K562 (cell line): ENCODE results near the gene XPNPEP1.
A peak's percentile ranks its signal among the peaks of the same experiment; 100 is the strongest.

ENCODE experiments used
- KLF1 ChIP-seq: fragments of 450-650 bp; IDR thresholded peaks from 2 replicates; pipeline ENCODE4 v1.6.1; 2016; ENCODE audit warnings: missing genetic modification characterization, missing compliant biosample characterization
- PHF8 ChIP-seq: fragments of 200-600 bp; sonication (generic); IDR thresholded peaks from 2 replicates; pipeline ENCODE4 v1.6.1; 2012; ENCODE audit warnings: mixed run types, mild to moderate bottlenecking, inconsistent platforms, low read length, moderate library complexity, borderline replicate concordance
- STAT5B ChIP-seq: fragments of 250-450 bp; sonication (Bioruptor Pico); IDR thresholded peaks from 2 replicates; pipeline ENCODE4 v1.8.0; 2021; ENCODE audit warnings: mild to moderate bottlenecking, inconsistent platforms
- YY1 ChIP-seq, 3 experiments: IDR thresholded peaks; 2 replicates each; pipeline ENCODE4 v1.6.1; 2011; ENCODE audit warnings: low read length in 2 of 3, mild to moderate bottlenecking in 2 of 3, moderate library complexity in 2 of 3, borderline replicate concordance in 1 of 3, control low read depth in 1 of 3, low read depth in 1 of 3; ENCODE audit not compliant: insufficient read depth in 3 of 3, insufficient replicate concordance in 2 of 3, control insufficient read depth in 1 of 3, insufficient read length in 1 of 3; ENCODE audit errors: extremely low read depth in 1 of 3
- ZBTB40 ChIP-seq, 2 experiments: fragments of 450-650 bp in 1 of 2; sonication (generic) in 1 of 2; formaldehyde crosslinking in 1 of 2; IDR thresholded peaks; 2 replicates each; pipeline versions ENCODE4 v1.7.1 to v1.9.0; 2016 to 2022; ENCODE audit warnings: inconsistent platforms in 1 of 2, mild to moderate bottlenecking in 1 of 2, missing genetic modification reagents in 1 of 2
- ZNF224 ChIP-seq: sonication (generic); formaldehyde crosslinking; IDR thresholded peaks from 2 replicates; pipeline ENCODE4 v1.8.0; 2022; ENCODE audit warnings: mild to moderate bottlenecking, missing genetic modification reagents
- ZNF589 ChIP-seq: fragments of 200-800 bp; sonication (Bioruptor generic); IDR thresholded peaks from 2 replicates; pipeline ENCODE4 v1.6.1; 2016; ENCODE audit warnings: low read depth, missing genetic modification characterization, missing compliant biosample characterization
- ZNF668 ChIP-seq: fragments of 250-450 bp; sonication (Bioruptor Pico); IDR thresholded peaks from 2 replicates; pipeline ENCODE4 v1.8.0; 2022; ENCODE audit warnings: mild to moderate bottlenecking, inconsistent platforms
- TF ChIP-seq, protein P1 (sequence below): fragments of 450-650 bp; conservative IDR thresholded peaks from 2 replicates; pipeline ENCODE4 v1.6.1; 2016; ENCODE audit warnings: missing genetic modification characterization, low read depth, mild to moderate bottlenecking, control low read depth, missing compliant biosample characterization
- TF ChIP-seq, protein P2 (sequence below): sonication (generic); formaldehyde crosslinking; IDR thresholded peaks from 2 replicates; pipeline ENCODE4 v1.8.1; 2023; ENCODE audit warnings: mild to moderate bottlenecking, missing genetic modification reagents
- TF ChIP-seq, protein P3 (sequence below): conservative IDR thresholded peaks from 2 replicates; pipeline ENCODE4 v1.6.1; 2011; ENCODE audit warnings: low read depth, mild to moderate bottlenecking, low read length; ENCODE audit not compliant: control insufficient read depth
- TF ChIP-seq, protein P4 (sequence below), 3 experiments: IDR thresholded peaks in 2 of 3; conservative IDR thresholded peaks in 1 of 3; 2 replicates each; pipeline ENCODE4 v1.5.1; 2011 to 2012; ENCODE audit warnings: low read length in 3 of 3, mild to moderate bottlenecking in 3 of 3, control low read depth in 2 of 3, improper control_type of control experiment in 1 of 3, inconsistent platforms in 1 of 3, low read depth in 1 of 3, mixed read lengths in 1 of 3, moderate library complexity in 1 of 3; ENCODE audit not compliant: insufficient read depth in 2 of 3
- TF ChIP-seq, protein P5 (sequence below): sonication (generic); formaldehyde crosslinking; IDR thresholded peaks from 2 replicates; pipeline ENCODE4 v1.8.1; 2023; ENCODE audit warnings: mild to moderate bottlenecking, missing genetic modification reagents

- no peak for TF ChIP-seq ZNF589
- no peak for TF ChIP-seq ZNF668 (CRISPR knock-in tag)
- no peak for TF ChIP-seq PHF8
- TF ChIP-seq, protein P1, sequence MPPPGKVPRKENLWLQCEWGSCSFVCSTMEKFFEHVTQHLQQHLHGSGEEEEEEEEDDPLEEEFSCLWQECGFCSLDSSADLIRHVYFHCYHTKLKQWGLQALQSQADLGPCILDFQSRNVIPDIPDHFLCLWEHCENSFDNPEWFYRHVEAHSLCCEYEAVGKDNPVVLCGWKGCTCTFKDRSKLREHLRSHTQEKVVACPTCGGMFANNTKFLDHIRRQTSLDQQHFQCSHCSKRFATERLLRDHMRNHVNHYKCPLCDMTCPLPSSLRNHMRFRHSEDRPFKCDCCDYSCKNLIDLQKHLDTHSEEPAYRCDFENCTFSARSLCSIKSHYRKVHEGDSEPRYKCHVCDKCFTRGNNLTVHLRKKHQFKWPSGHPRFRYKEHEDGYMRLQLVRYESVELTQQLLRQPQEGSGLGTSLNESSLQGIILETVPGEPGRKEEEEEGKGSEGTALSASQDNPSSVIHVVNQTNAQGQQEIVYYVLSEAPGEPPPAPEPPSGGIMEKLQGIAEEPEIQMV (tag) = no peak
- no peak for TF ChIP-seq STAT5B (CRISPR knock-in tag)
- TF ChIP-seq, protein P2, sequence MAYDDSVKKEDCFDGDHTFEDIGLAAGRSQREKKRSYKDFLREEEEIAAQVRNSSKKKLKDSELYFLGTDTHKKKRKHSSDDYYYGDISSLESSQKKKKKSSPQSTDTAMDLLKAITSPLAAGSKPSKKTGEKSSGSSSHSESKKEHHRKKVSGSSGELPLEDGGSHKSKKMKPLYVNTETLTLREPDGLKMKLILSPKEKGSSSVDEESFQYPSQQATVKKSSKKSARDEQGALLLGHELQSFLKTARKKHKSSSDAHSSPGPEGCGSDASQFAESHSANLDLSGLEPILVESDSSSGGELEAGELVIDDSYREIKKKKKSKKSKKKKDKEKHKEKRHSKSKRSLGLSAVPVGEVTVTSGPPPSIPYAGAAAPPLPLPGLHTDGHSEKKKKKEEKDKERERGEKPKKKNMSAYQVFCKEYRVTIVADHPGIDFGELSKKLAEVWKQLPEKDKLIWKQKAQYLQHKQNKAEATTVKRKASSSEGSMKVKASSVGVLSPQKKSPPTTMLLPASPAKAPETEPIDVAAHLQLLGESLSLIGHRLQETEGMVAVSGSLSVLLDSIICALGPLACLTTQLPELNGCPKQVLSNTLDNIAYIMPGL (CRISPR knock-in tag) = no peak
- TF ChIP-seq YY1 (IDR thresholded peaks at IDR 0.05; ENCODE audit: borderline replicate concordance in 1 of 3, control insufficient read depth in 1 of 3, extremely low read depth in 1 of 3, insufficient read depth in 3 of 3, insufficient read length in 1 of 3, insufficient replicate concordance in 2 of 3, low read depth in 1 of 3, low read length in 2 of 3) = no peak
- TF ChIP-seq, protein P3, sequence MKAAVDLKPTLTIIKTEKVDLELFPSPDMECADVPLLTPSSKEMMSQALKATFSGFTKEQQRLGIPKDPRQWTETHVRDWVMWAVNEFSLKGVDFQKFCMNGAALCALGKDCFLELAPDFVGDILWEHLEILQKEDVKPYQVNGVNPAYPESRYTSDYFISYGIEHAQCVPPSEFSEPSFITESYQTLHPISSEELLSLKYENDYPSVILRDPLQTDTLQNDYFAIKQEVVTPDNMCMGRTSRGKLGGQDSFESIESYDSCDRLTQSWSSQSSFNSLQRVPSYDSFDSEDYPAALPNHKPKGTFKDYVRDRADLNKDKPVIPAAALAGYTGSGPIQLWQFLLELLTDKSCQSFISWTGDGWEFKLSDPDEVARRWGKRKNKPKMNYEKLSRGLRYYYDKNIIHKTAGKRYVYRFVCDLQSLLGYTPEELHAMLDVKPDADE = no peak
- no peak for TF ChIP-seq KLF1 (tag)
- TF ChIP-seq, protein P4, sequence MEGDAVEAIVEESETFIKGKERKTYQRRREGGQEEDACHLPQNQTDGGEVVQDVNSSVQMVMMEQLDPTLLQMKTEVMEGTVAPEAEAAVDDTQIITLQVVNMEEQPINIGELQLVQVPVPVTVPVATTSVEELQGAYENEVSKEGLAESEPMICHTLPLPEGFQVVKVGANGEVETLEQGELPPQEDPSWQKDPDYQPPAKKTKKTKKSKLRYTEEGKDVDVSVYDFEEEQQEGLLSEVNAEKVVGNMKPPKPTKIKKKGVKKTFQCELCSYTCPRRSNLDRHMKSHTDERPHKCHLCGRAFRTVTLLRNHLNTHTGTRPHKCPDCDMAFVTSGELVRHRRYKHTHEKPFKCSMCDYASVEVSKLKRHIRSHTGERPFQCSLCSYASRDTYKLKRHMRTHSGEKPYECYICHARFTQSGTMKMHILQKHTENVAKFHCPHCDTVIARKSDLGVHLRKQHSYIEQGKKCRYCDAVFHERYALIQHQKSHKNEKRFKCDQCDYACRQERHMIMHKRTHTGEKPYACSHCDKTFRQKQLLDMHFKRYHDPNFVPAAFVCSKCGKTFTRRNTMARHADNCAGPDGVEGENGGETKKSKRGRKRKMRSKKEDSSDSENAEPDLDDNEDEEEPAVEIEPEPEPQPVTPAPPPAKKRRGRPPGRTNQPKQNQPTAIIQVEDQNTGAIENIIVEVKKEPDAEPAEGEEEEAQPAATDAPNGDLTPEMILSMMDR (IDR thresholded peaks at IDR 0.05 in 2 of 3, conservative IDR thresholded peaks at IDR 0.05 in 1 of 3; ENCODE audit: insufficient read depth in 2 of 3, low read depth in 1 of 3, low read length in 3 of 3) = no peak
- no peak for TF ChIP-seq ZBTB40 (IDR thresholded peaks at IDR 0.05)
- no peak for TF ChIP-seq ZBTB40 (CRISPR knock-in tag; IDR thresholded peaks at IDR 0.05)
- TF ChIP-seq ZNF224 = no peak
- TF ChIP-seq, protein P5, sequence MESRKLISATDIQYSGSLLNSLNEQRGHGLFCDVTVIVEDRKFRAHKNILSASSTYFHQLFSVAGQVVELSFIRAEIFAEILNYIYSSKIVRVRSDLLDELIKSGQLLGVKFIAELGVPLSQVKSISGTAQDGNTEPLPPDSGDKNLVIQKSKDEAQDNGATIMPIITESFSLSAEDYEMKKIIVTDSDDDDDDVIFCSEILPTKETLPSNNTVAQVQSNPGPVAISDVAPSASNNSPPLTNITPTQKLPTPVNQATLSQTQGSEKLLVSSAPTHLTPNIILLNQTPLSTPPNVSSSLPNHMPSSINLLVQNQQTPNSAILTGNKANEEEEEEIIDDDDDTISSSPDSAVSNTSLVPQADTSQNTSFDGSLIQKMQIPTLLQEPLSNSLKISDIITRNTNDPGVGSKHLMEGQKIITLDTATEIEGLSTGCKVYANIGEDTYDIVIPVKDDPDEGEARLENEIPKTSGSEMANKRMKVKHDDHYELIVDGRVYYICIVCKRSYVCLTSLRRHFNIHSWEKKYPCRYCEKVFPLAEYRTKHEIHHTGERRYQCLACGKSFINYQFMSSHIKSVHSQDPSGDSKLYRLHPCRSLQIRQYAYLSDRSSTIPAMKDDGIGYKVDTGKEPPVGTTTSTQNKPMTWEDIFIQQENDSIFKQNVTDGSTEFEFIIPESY = peak; percentile 70
Measured at GRCh38 chr10:109924087-109924486, 776 bp upstream of the XPNPEP1 start.
